Activated B cell treated with CpG ODN at 0.5 μM for 24 hours (primary cell): ENCODE data around the gene MCF2L. TPM values are rescaled to one million over a fixed set of nuclear protein-coding genes. Genes with fewer than 3 reads are reported as not detected.

Experiments used
- ATAC-seq: fragments of 200-7000 bp; cut with Tn5 transposase; one replicate; pipeline ENCODE4 v1.10.0; 2021; ENCODE audit warnings: low read depth, mild to moderate bottlenecking, moderate library complexity
- CTCF ChIA-PET: fragments of 350-600 bp; sonication (Branson Sonifier 250); formaldehyde crosslinking; loops from one replicate; lab custom pipeline; 2021; ENCODE audit warnings: antibody characterized with exemption; lab: Charles Lee
- POLR2A ChIA-PET: fragments of 350-600 bp; sonication (Branson Sonifier 250); formaldehyde crosslinking; loops from one replicate; lab custom pipeline; 2021; ENCODE audit warnings: antibody characterized with exemption; lab: Charles Lee
- DNase-seq: peaks from one replicate; pipeline ENCODE4 v3.0.0; 2022
- H3K27ac Mint-ChIP-seq: one replicate; pipeline ENCODE4 v1.8.0; 2020; ENCODE audit warnings: mixed read lengths
- H3K27me3 Mint-ChIP-seq: one replicate; pipeline ENCODE4 v1.8.0; 2021; ENCODE audit warnings: mixed read lengths
- H3K36me3 Mint-ChIP-seq: one replicate; pipeline ENCODE4 v1.8.0; 2021; ENCODE audit warnings: low read depth, mixed read lengths
- H3K4me1 Mint-ChIP-seq: one replicate; pipeline ENCODE4 v1.8.0; 2021; ENCODE audit warnings: mixed read lengths
- H3K4me3 Mint-ChIP-seq: one replicate; pipeline ENCODE4 v1.8.0; 2020; ENCODE audit warnings: mild to moderate bottlenecking, mixed read lengths
- H3K9me3 Mint-ChIP-seq: one replicate; pipeline ENCODE4 v1.8.0; 2020; ENCODE audit warnings: mixed read lengths
- intact Hi-C: fragments of 100-400 bp; cut with micrococcal nuclease; formaldehyde crosslinking; loops from one replicate; pipeline ENCODE4 v1.15.1; 2024
- total RNA-seq: library from RNA; stranded (reverse); gene quantifications from 2 replicates; pipeline ENCODE4 v1.2.3, GENCODE V29; 2022
- TF ChIP-seq, protein P1 (sequence below): fragments of 200-600 bp; IDR thresholded peaks from one replicate; pipeline ENCODE4 v1.8.0; 2022; ENCODE audit warnings: antibody characterized with exemption, mild to moderate bottlenecking

MCF2L gene
- total RNA-seq, 1 donor from 2014 or later, result 3.4 TPM

DNA sequence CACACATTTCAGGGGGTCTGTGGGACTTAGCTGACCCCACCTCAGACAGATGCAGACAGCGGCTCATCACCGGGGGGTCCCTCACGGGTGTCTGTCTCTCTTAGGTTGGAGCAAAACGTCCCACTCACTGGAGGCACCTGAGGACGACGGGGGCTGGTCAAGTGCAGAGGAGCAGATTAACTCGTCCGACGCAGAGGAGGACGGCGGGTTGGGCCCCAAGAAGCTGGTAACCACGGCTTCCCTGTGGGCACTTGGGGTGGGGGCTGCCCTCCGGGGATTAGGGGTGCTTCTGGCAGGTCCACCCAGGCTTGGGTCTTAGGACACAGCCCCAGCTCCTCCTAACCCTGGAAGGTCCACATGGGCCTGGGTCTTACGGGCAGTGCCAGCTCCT, 125.4 kb downstream of the MCF2L start:
- Mint-ChIP-seq H3K9me3 (no peaks in the 10 kb centered on the region), H3K4me3 (no peak overlapping the region), H3K36me3 (no peaks in the 10 kb centered on the region), H3K27ac (no peak overlapping the region), H3K27me3 (no peaks in the 10 kb centered on the region), H3K4me1 (no peaks in the 10 kb centered on the region)
- ATAC-seq (no peak), DNase-seq (no peak)
- intact Hi-C loops, result no loop called here
- POLR2A ChIA-PET, result no interaction called here
- CTCF ChIA-PET, result no interaction called here
- TF ChIP-seq, protein P1, sequence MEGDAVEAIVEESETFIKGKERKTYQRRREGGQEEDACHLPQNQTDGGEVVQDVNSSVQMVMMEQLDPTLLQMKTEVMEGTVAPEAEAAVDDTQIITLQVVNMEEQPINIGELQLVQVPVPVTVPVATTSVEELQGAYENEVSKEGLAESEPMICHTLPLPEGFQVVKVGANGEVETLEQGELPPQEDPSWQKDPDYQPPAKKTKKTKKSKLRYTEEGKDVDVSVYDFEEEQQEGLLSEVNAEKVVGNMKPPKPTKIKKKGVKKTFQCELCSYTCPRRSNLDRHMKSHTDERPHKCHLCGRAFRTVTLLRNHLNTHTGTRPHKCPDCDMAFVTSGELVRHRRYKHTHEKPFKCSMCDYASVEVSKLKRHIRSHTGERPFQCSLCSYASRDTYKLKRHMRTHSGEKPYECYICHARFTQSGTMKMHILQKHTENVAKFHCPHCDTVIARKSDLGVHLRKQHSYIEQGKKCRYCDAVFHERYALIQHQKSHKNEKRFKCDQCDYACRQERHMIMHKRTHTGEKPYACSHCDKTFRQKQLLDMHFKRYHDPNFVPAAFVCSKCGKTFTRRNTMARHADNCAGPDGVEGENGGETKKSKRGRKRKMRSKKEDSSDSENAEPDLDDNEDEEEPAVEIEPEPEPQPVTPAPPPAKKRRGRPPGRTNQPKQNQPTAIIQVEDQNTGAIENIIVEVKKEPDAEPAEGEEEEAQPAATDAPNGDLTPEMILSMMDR, result no peak

DNA sequence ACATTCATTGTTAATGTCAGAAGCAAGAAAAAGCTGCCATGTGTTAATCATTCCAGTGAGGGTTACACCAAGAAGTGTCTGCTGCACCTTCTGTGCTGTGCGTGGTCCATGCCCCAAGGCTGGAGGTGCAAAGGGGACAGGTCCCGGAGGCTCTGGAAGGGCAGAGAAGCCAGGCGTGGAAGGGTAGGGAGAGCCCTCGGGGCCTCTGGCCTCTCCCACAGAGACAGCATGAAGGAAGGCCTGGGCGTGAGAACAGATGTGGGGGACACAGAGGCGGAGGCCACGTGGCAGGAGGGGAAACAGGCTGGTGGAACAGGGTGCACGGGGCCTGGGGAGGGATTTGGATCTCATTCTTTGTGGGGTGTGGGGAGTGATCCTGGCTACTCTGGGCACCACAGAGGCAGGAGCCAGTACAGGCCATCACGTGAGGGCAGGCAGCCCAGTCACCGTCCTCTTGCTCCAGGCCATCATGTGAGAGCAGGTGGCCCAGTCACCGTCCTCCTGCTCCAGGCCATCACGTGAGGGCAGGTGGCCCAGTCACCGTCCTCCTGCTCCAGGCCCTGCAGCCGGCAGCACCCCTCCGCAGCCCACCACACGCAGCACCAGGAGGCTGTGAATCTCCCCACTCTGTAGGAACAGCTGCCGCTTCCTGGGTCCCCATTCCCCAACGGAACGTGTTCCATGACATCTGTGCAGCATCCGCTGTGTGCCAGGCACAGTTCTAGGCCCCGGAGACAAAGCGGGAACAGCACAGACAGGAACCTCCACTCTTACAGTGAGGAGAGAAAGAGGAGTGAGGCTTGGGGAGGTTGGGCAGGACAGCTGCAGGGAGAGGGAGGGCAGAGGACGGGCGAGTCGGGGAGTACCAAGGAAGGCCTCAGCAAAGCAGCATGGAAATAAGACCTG, 126.4 kb downstream of the MCF2L start:
- H3K9me3 Mint-ChIP-seq, result no peaks in the 10 kb centered on the region
- no peaks in the 10 kb centered on the region for H3K4me1 Mint-ChIP-seq
- ChIA-PET CTCF (no interaction called here), POLR2A (no interaction called here)
- no peaks in the 10 kb centered on the region for H3K36me3 Mint-ChIP-seq
- no peak for DNase-seq
- ATAC-seq, result no peak
- H3K4me3 Mint-ChIP-seq, result no peak overlapping the region
- no peaks in the 10 kb centered on the region for H3K27me3 Mint-ChIP-seq
- TF ChIP-seq, protein P1, result no peak
- intact Hi-C loops, result no loop called here
- H3K27ac Mint-ChIP-seq, result no peak overlapping the region

DNA sequence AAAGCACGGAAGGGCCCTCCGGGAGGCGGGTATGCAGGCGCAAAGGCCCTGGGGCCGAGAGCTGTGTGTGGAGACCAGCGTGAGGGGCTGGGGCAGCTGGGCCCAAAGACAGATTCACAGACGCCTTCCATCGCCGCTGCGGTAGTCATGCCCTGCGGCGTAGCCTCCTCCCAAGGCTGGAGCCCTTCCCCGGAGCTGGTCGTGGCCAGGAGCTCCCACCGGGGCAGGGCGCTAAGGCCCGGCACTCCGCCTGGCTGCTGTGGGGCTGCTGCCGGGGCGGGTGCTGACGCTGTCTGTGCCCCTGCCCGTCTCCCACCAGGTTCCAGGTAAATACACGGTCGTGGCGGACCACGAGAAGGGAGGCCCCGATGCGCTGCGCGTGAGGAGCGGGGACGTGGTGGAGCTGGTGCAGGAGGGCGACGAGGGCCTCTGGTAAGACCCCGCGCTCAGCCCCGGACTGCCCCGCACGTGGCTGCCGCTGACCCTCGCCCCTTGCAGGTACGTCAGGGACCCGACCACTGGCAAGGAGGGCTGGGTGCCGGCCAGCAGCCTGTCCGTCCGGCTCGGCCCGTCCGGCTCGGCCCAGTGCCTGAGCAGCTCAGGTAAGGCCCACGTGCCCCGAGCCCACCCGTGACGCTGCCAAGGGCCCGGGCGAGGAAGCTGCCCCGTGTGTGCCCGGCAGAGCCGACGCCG, 127.2 kb downstream of the MCF2L start:
- CTCF ChIA-PET, result no interaction called here
- TF ChIP-seq, protein P1, result no peak
- POLR2A ChIA-PET, result no interaction called here

DNA sequence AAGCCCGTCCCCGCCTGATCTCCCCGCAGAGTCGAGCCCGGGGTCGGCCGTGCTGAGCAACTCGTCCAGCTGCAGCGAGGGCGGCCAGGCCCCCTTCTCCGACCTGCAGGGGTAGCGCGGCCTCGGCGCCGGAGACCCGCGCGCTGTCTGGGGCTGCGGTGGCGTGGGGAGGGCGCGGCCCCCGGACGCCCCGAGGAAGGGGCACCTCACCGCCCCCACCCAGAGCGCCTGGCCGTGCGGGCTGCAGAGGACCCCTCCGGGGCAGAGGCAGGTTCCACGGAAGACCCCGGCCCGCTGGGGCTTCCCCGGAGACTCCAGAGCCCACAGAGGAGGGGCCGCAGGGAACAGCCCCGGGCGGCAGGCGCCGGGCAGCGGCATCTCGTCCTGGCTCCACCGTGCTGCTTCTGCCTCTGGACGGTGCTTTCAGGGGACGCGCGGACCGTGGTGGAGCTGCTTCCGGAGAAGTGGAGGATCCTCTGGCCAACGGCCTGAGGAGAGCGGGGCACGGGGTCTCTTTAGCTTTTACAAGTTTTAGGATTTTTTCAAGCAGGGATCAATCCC, 127.8 kb downstream of the MCF2L start:
- TF ChIP-seq, protein P1, result no peak
- CTCF ChIA-PET, result no interaction called here
- Mint-ChIP-seq H3K27ac (no peak overlapping the region), H3K4me3 (no peak overlapping the region), H3K36me3 (no peaks in the 10 kb centered on the region), H3K4me1 (no peaks in the 10 kb centered on the region), H3K27me3 (no peaks in the 10 kb centered on the region), H3K9me3 (no peaks in the 10 kb centered on the region)
- DNase-seq (no peak), ATAC-seq (no peak)
- POLR2A ChIA-PET, result no interaction called here
- intact Hi-C loops, result no loop called here

More for the DNA sequence above, 127.2 kb downstream of the MCF2L start:
- Mint-ChIP-seq H3K27ac (no peak overlapping the region), H3K27me3 (no peaks in the 10 kb centered on the region), H3K36me3 (no peaks in the 10 kb centered on the region), H3K4me3 (no peak overlapping the region), H3K9me3 (no peaks in the 10 kb centered on the region), H3K4me1 (no peaks in the 10 kb centered on the region)
- intact Hi-C loops, result no loop called here
- DNase-seq (no peak), ATAC-seq (no peak)

DNA sequence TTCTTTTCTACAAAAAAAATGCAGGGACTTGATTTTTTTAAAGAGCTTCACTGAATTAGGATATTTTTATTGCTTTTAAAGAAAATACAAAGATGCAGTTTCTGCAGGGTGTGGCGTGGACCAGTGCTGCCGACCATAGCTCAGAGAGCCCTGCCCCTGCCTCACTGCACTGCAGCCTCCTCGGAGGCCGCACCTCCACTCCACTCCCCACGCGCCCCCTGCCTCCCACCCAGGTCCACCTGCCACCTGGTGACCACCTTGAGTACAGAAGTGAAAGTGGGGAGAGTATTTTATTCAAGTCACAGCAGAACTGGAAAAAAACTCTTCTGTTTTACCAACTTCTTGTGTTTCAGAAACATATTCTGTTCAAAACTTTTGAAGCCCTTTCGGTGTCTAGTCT, 128.6 kb downstream of the MCF2L start:
- ChIA-PET POLR2A (no interaction called here), CTCF (no interaction called here)
- TF ChIP-seq, protein P1, result no peak
- Mint-ChIP-seq H3K27ac (no peak overlapping the region), H3K36me3 (no peaks in the 10 kb centered on the region), H3K27me3 (no peaks in the 10 kb centered on the region), H3K4me3 (no peak overlapping the region), H3K4me1 (no peaks in the 10 kb centered on the region), H3K9me3 (no peaks in the 10 kb centered on the region)
- ATAC-seq (no peak), DNase-seq (no peak)
- intact Hi-C loops, result no loop called here
